ENCODE data around the gene MAML3. TPM values are rescaled to one million over a fixed set of nuclear protein-coding genes. Genes with fewer than 3 reads are reported as not detected.

The MAML3 gene
- total RNA-seq, 6 donors from 2014 or later: 9.6 to 31.4 (median 14.5) TPM

GRCh38 chr4:139943277-139943676 is 210.7 kb downstream of the MAML3 start:
- Histone ChIP-seq H3K27ac (no peak overlapping the region), H3K4me3 (no peak overlapping the region), H3K36me3 (no peaks in the 10 kb centered on the region), H3K9me3 (no peaks in the 10 kb centered on the region), H3K27me3 (no peaks in the 10 kb centered on the region), H3K4me1 (peaks cover 18 to 29% (median 21%) of the 10 kb centered on the region in 4 donors)
- TF ChIP-seq POLR2A (IDR thresholded peaks at IDR 0.05): no peak
- TF ChIP-seq EP300 (IDR thresholded peaks at IDR 0.05): no peak
- TF ChIP-seq POLR2AphosphoS5 (IDR thresholded peaks at IDR 0.05): no peak
- TF ChIP-seq CTCF (IDR thresholded peaks at IDR 0.05): no peak
- DNase-seq (no peak), ATAC-seq (ENCODE audit: low FRiP score in 2 of 2) (no peak)
- WGBS, 2 donors: 60 to 63% methylated on average over 2 of the region's 2 CpGs

- TF ChIP-seq POLR2A (IDR thresholded peaks at IDR 0.05) (no peak), POLR2AphosphoS5 (IDR thresholded peaks at IDR 0.05) (no peak), EP300 (IDR thresholded peaks at IDR 0.05) (no peak), CTCF (IDR thresholded peaks at IDR 0.05) (no peak)
- no peak for DNase-seq
- Histone ChIP-seq H3K9me3 (no peaks in the 10 kb centered on the region), H3K27ac (no peak overlapping the region), H3K4me3 (no peak overlapping the region), H3K4me1 (peaks cover 12 to 19% (median 16%) of the 10 kb centered on the region in 4 donors), H3K36me3 (no peaks in the 10 kb centered on the region), H3K27me3 (no peaks in the 10 kb centered on the region)
- no peak for ATAC-seq (ENCODE audit: low FRiP score in 2 of 2)
- 85 to 88% methylated on average over 2 to 3 of the region's 3 CpGs for WGBS, 2 donors
Measured at GRCh38 chr4:139942241-139942640, 211.7 kb downstream of the MAML3 start.

GRCh38 chr4:139940600-139940999 is 213.4 kb downstream of the MAML3 start:
- WGBS, 2 donors: 97 to 100% methylated on average over 2 of the region's 2 CpGs
- H3K9me3 ChIP-seq: no peaks in the 10 kb centered on the region
- no peak for ATAC-seq (ENCODE audit: low FRiP score in 2 of 2)
- H3K4me3 ChIP-seq: no peak overlapping the region
- H3K36me3 ChIP-seq: no peaks in the 10 kb centered on the region
- no peak overlapping the region for H3K27ac ChIP-seq
- H3K4me1 ChIP-seq: peaks cover 0 to 6% (median 3%) of the 10 kb centered on the region in 4 donors
- DNase-seq: no peak
- no peak for TF ChIP-seq POLR2A (IDR thresholded peaks at IDR 0.05)
- no peak for TF ChIP-seq EP300 (IDR thresholded peaks at IDR 0.05)
- TF ChIP-seq CTCF (IDR thresholded peaks at IDR 0.05): no peak
- TF ChIP-seq POLR2AphosphoS5 (IDR thresholded peaks at IDR 0.05): no peak
- H3K27me3 ChIP-seq: no peaks in the 10 kb centered on the region

- no peak overlapping the region for H3K4me3 ChIP-seq
- H3K4me1 ChIP-seq: peaks cover 0 to 10% (median 0%) of the 10 kb centered on the region in 4 donors
- no peaks in the 10 kb centered on the region for H3K36me3 ChIP-seq
- TF ChIP-seq POLR2AphosphoS5 (IDR thresholded peaks at IDR 0.05) (no peak), CTCF (IDR thresholded peaks at IDR 0.05) (no peak), EP300 (IDR thresholded peaks at IDR 0.05) (no peak), POLR2A (IDR thresholded peaks at IDR 0.05) (no peak)
- no peaks in the 10 kb centered on the region for H3K27me3 ChIP-seq
- WGBS, 2 donors: 93 to 95% methylated on average over 2 of the region's 2 CpGs
- no peaks in the 10 kb centered on the region for H3K9me3 ChIP-seq
- H3K27ac ChIP-seq: no peak overlapping the region
- ATAC-seq (ENCODE audit: low FRiP score in 2 of 2) (no peak), DNase-seq (no peak)
Measured at GRCh38 chr4:139938414-139938813, 215.6 kb downstream of the MAML3 start.

GRCh38 chr4:139935911-139936310 is 218.1 kb downstream of the MAML3 start:
- Histone ChIP-seq H3K27me3 (no peaks in the 10 kb centered on the region), H3K36me3 (no peaks in the 10 kb centered on the region), H3K4me3 (no peak overlapping the region), H3K4me1 (peaks cover 0 to 6% (median 0%) of the 10 kb centered on the region in 4 donors), H3K9me3 (no peaks in the 10 kb centered on the region), H3K27ac (no peak overlapping the region)
- no peak for DNase-seq
- 64 to 73% methylated on average over 4 of the region's 4 CpGs for WGBS, 2 donors
- no peak for TF ChIP-seq CTCF (IDR thresholded peaks at IDR 0.05)
- no peak for TF ChIP-seq EP300 (IDR thresholded peaks at IDR 0.05)
- no peak for TF ChIP-seq POLR2A (IDR thresholded peaks at IDR 0.05)
- no peak for TF ChIP-seq POLR2AphosphoS5 (IDR thresholded peaks at IDR 0.05)
- no peak for ATAC-seq (ENCODE audit: low FRiP score in 2 of 2)

All from upper lobe of left lung (tissue), 6 donors.